ENCODE measurements around the gene L2HGDH. TPM values are rescaled to one million over a fixed set of nuclear protein-coding genes. Genes with fewer than 3 reads are reported as not detected.

The L2HGDH gene
- total RNA-seq, 3 donors from 2014 or later (not counting 1 experiment from before 2014, with no cell fraction given): 4.2 to 5.6 (median 5.4) TPM

- H3K36me3 Mint-ChIP-seq: no peaks in the 10 kb centered on the region
- H3K4me1 Mint-ChIP-seq: peaks cover 19 to 33% of the 10 kb centered on the region in 2 donors
- no peak overlapping the region for H3K27ac ChIP-seq (ENCODE audit: low read length)
- H3K4me3 ChIP-seq (ENCODE audit: low read length): no peak overlapping the region
- peak overlapping the region in 1 of 2 donors; percentile 48 for H3K27ac Mint-ChIP-seq
- TF ChIP-seq, protein P1, sequence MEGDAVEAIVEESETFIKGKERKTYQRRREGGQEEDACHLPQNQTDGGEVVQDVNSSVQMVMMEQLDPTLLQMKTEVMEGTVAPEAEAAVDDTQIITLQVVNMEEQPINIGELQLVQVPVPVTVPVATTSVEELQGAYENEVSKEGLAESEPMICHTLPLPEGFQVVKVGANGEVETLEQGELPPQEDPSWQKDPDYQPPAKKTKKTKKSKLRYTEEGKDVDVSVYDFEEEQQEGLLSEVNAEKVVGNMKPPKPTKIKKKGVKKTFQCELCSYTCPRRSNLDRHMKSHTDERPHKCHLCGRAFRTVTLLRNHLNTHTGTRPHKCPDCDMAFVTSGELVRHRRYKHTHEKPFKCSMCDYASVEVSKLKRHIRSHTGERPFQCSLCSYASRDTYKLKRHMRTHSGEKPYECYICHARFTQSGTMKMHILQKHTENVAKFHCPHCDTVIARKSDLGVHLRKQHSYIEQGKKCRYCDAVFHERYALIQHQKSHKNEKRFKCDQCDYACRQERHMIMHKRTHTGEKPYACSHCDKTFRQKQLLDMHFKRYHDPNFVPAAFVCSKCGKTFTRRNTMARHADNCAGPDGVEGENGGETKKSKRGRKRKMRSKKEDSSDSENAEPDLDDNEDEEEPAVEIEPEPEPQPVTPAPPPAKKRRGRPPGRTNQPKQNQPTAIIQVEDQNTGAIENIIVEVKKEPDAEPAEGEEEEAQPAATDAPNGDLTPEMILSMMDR (IDR thresholded peaks at IDR 0.05): no peak
- DNase-seq: no peak
- peaks cover 10% of the 10 kb centered on the region for H3K36me3 ChIP-seq (ENCODE audit: control insufficient read depth, insufficient read depth, low read length)
- no peaks in the 10 kb centered on the region for H3K27me3 Mint-ChIP-seq (ENCODE audit: low read depth in 2 of 2)
- WGBS (ENCODE audit: insufficient coverage): 97% methylated on average over 1 of the region's 1 CpG
- no peaks in the 10 kb centered on the region for H3K9me3 Mint-ChIP-seq
- ATAC-seq: peak in 1 of 3 donors; percentile 46
- H3K4me1 ChIP-seq (ENCODE audit: control insufficient read depth, insufficient read depth, low read length): no peaks in the 10 kb centered on the region
- H3K4me3 Mint-ChIP-seq: no peak overlapping the region
- no peaks in the 10 kb centered on the region for H3K27me3 ChIP-seq (ENCODE audit: control insufficient read depth, insufficient read depth, low read length)
- intact Hi-C loops (cut with micrococcal nuclease): no loop called here
- no peaks in the 10 kb centered on the region for H3K9me3 ChIP-seq (ENCODE audit: control insufficient read depth, insufficient read depth, low read length)
Measured at GRCh38 chr14:50355692-50356091, 43.7 kb upstream of the L2HGDH start.

DNA sequence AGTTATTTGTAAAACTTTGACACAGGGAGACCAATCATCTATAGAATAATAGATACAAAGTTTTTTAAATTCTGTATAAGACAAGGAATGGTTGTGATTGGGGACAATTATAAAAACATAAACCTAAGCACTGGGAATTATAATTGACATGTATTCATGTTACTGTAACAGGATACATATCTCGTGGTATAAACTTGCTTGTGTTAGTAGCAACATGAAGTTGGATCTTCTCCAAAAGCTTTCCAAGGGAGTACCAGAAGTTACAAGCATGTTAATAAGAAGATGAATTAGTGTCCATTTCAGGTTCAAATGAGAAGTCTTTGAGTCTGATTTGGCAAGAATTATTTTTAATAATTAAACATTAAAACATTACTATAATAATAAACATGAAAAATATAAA, 42.5 kb upstream of the L2HGDH start:
- Mint-ChIP-seq H3K9me3 (no peaks in the 10 kb centered on the region), H3K27ac (no peak overlapping the region), H3K4me1 (peaks cover 19 to 26% of the 10 kb centered on the region in 2 donors), H3K4me3 (no peak overlapping the region), H3K27me3 (ENCODE audit: low read depth in 2 of 2) (no peaks in the 10 kb centered on the region), H3K36me3 (no peaks in the 10 kb centered on the region)
- Histone ChIP-seq H3K4me1 (ENCODE audit: control insufficient read depth, insufficient read depth, low read length) (no peaks in the 10 kb centered on the region), H3K4me3 (ENCODE audit: low read length) (no peak overlapping the region), H3K9me3 (ENCODE audit: control insufficient read depth, insufficient read depth, low read length) (no peaks in the 10 kb centered on the region), H3K27me3 (ENCODE audit: control insufficient read depth, insufficient read depth, low read length) (no peaks in the 10 kb centered on the region), H3K27ac (ENCODE audit: low read length) (no peak overlapping the region), H3K36me3 (ENCODE audit: control insufficient read depth, insufficient read depth, low read length) (peaks cover 10% of the 10 kb centered on the region)
- DNase-seq (no peak), ATAC-seq (no peak)
- 60% methylated on average over 1 of the region's 1 CpG for WGBS (ENCODE audit: insufficient coverage)
- TF ChIP-seq, protein P1 (IDR thresholded peaks at IDR 0.05): no peak
- intact Hi-C loops (cut with micrococcal nuclease): no loop called here

GRCh38 chr14:50353126-50353525, 41.1 kb upstream of the L2HGDH start:
- Mint-ChIP-seq H3K4me3 (no peak overlapping the region), H3K27me3 (ENCODE audit: low read depth in 2 of 2) (no peaks in the 10 kb centered on the region), H3K27ac (no peak overlapping the region), H3K36me3 (no peaks in the 10 kb centered on the region), H3K4me1 (peaks cover 15 to 29% of the 10 kb centered on the region in 2 donors), H3K9me3 (no peaks in the 10 kb centered on the region)
- WGBS (ENCODE audit: insufficient coverage): 100% methylated on average over 4 of the region's 4 CpGs
- DNase-seq: no peak
- intact Hi-C loops (cut with micrococcal nuclease): no loop called here
- H3K36me3 ChIP-seq (ENCODE audit: control insufficient read depth, insufficient read depth, low read length): peaks cover 10% of the 10 kb centered on the region
- H3K27ac ChIP-seq (ENCODE audit: low read length): no peak overlapping the region
- no peak overlapping the region for H3K4me3 ChIP-seq (ENCODE audit: low read length)
- H3K27me3 ChIP-seq (ENCODE audit: control insufficient read depth, insufficient read depth, low read length): no peaks in the 10 kb centered on the region
- no peak for ATAC-seq
- TF ChIP-seq, protein P1 (IDR thresholded peaks at IDR 0.05): no peak
- H3K9me3 ChIP-seq (ENCODE audit: control insufficient read depth, insufficient read depth, low read length): no peaks in the 10 kb centered on the region
- H3K4me1 ChIP-seq (ENCODE audit: control insufficient read depth, insufficient read depth, low read length): no peaks in the 10 kb centered on the region

DNA sequence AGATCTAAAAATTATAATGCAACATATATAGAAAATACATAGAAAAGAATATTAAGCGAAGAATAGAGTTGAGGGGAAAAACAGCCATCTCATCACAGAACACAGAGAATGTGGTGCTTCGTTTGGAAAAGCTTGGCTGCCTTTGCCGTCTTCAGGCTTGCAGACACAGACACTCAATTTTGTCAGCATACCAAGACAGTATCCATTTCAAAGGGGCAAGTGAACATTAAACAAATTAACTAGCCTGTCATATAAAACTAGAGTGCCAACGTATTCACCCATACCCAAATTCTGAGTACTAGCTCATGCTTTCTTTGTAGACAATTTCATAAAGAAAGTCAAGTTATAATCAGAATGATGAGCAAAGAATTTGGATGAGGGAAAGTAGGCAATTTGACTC, 40.6 kb upstream of the L2HGDH start:
- H3K27me3 ChIP-seq (ENCODE audit: control insufficient read depth, insufficient read depth, low read length): no peaks in the 10 kb centered on the region
- intact Hi-C loops (cut with micrococcal nuclease): no loop called here
- Mint-ChIP-seq H3K36me3 (no peaks in the 10 kb centered on the region), H3K27ac (no peak overlapping the region), H3K4me1 (peaks cover 14 to 27% of the 10 kb centered on the region in 2 donors), H3K9me3 (no peaks in the 10 kb centered on the region), H3K4me3 (no peak overlapping the region), H3K27me3 (ENCODE audit: low read depth in 2 of 2) (no peaks in the 10 kb centered on the region)
- H3K36me3 ChIP-seq (ENCODE audit: control insufficient read depth, insufficient read depth, low read length): peaks cover 6% of the 10 kb centered on the region
- H3K4me3 ChIP-seq (ENCODE audit: low read length): no peak overlapping the region
- H3K27ac ChIP-seq (ENCODE audit: low read length): no peak overlapping the region
- TF ChIP-seq, protein P1 (IDR thresholded peaks at IDR 0.05): no peak
- DNase-seq (no peak), ATAC-seq (no peak)
- H3K4me1 ChIP-seq (ENCODE audit: control insufficient read depth, insufficient read depth, low read length): no peaks in the 10 kb centered on the region
- 99% methylated on average over 4 of the region's 4 CpGs for WGBS (ENCODE audit: insufficient coverage)
- no peaks in the 10 kb centered on the region for H3K9me3 ChIP-seq (ENCODE audit: control insufficient read depth, insufficient read depth, low read length)
